GM23338 (cell line): ENCODE measurements around the gene TRMT11.
"Not testable (repeated sequence)": the region's sequence is repeated elsewhere in the genome, so short reads cannot be mapped to it uniquely, and the experiment has no call there.

Experiments
- POLR2AphosphoS5 ChIP-seq: IDR thresholded peaks from 2 replicates; pipeline ENCODE4 v1.6.1; 2016; ENCODE audit warnings: antibody characterized with exemption, low read depth
- TF ChIP-seq, protein P1 (sequence below), 2 experiments: fragments of 200-600 bp in 1 of 2; sonication (generic) in 1 of 2; conservative IDR thresholded peaks; 2 replicates each; pipeline versions ENCODE4 v1.5.1 to v1.6.1; 2016 to 2017; ENCODE audit warnings: antibody characterized with exemption in 2 of 2, low read depth in 2 of 2, mild to moderate bottlenecking in 2 of 2, moderate library complexity in 1 of 2

DNA sequence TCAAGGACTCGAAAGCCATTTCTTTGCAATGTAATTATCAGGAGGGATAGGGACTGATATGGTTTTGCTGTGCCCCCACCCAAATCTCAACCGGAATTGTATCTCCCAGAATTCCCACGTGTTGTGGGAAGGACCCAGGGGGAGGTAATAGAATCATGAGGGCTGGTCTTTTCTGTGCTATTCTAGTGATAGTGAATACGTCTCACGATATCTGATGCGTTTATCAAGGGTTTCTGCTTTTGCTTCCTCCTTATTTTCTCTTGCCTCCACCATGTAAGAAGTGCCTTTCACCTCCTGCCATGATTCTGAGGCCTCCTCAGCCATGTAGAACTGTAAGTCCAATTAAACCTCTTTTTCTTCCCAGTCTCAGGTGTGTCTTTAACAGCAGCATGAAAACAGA lies 35.6 kb upstream of the TRMT11 start:
- TF ChIP-seq, protein P1, sequence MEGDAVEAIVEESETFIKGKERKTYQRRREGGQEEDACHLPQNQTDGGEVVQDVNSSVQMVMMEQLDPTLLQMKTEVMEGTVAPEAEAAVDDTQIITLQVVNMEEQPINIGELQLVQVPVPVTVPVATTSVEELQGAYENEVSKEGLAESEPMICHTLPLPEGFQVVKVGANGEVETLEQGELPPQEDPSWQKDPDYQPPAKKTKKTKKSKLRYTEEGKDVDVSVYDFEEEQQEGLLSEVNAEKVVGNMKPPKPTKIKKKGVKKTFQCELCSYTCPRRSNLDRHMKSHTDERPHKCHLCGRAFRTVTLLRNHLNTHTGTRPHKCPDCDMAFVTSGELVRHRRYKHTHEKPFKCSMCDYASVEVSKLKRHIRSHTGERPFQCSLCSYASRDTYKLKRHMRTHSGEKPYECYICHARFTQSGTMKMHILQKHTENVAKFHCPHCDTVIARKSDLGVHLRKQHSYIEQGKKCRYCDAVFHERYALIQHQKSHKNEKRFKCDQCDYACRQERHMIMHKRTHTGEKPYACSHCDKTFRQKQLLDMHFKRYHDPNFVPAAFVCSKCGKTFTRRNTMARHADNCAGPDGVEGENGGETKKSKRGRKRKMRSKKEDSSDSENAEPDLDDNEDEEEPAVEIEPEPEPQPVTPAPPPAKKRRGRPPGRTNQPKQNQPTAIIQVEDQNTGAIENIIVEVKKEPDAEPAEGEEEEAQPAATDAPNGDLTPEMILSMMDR (conservative IDR thresholded peaks at IDR 0.05; ENCODE audit: low read depth in 2 of 2) = not testable (repeated sequence)
- not testable (repeated sequence) for TF ChIP-seq POLR2AphosphoS5
